ENCODE results near the gene IFNGR1. TPM values are rescaled to one million over a fixed set of nuclear protein-coding genes. Genes with fewer than 3 reads are reported as not detected.
A peak's percentile ranks its signal among the peaks of the same experiment; 100 is the strongest.

Gene IFNGR1
- total and polyA plus RNA-seq, 4 donors: 108 to 327 (median 149) TPM

DNA sequence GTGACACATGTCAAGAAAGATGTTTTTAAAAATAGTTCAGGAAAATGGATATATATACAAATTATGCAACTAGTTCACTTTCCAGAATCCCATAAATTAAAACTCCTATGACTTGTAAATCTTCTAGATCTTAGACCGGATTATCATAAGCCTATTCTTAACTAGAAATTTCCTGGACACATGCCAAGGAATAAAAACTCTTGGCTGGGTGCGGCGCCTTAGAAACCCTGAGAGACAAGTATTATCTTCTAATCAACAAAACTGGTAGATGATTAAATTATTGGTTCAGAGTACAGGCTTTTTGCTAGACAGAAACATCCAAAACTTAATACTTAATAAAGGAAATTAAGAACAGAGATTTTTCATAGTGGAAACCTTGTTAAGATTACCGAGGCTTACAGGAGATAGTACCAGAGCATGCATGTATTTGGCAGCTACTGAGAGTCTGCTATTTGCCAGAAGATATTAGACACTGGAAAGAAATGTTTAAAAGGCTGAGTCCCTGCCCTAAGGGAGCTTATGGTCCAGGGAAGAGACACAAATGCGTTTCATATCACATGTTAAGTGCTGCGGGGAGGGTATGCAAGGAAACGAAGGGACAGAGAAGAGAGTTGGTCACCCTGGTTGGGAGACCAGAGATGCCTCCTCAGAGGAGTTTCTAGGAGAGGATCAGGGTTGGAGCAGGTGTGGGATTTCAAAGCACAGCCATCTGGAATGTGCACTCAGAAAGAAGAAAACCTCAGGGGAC is 46.5 kb upstream of the IFNGR1 start:
- Histone ChIP-seq H3K9me3 (ENCODE audit: control insufficient read depth in 4 of 4, insufficient read depth in 3 of 4, low read length in 3 of 4) (no peaks in the 10 kb centered on the region), H3K4me3 (no peak overlapping the region), H3K27ac (ENCODE audit: low read depth in 1 of 2, low read length in 1 of 2) (no peak overlapping the region), H3K9ac (ENCODE audit: insufficient read depth in 1 of 2, low read length in 2 of 2) (no peak overlapping the region), H3K36me3 (ENCODE audit: control insufficient read depth in 4 of 4, insufficient read depth in 4 of 4, low read length in 4 of 4) (no peaks in the 10 kb centered on the region), H3K27me3 (ENCODE audit: control insufficient read depth in 3 of 3, insufficient read depth in 3 of 3, low read length in 2 of 3) (no peaks in the 10 kb centered on the region), H3K4me1 (ENCODE audit: control insufficient read depth in 5 of 5, insufficient read depth in 5 of 5, low read length in 5 of 5) (peaks cover 0 to 6% (median 0%) of the 10 kb centered on the region in 5 donors)
- no peak for DNase-seq
- 65 to 77% methylated on average over 7 of the region's 7 CpGs for WGBS, 2 donors
- TF ChIP-seq, protein P1, sequence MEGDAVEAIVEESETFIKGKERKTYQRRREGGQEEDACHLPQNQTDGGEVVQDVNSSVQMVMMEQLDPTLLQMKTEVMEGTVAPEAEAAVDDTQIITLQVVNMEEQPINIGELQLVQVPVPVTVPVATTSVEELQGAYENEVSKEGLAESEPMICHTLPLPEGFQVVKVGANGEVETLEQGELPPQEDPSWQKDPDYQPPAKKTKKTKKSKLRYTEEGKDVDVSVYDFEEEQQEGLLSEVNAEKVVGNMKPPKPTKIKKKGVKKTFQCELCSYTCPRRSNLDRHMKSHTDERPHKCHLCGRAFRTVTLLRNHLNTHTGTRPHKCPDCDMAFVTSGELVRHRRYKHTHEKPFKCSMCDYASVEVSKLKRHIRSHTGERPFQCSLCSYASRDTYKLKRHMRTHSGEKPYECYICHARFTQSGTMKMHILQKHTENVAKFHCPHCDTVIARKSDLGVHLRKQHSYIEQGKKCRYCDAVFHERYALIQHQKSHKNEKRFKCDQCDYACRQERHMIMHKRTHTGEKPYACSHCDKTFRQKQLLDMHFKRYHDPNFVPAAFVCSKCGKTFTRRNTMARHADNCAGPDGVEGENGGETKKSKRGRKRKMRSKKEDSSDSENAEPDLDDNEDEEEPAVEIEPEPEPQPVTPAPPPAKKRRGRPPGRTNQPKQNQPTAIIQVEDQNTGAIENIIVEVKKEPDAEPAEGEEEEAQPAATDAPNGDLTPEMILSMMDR (IDR thresholded peaks at IDR 0.05; ENCODE audit: control extremely low read depth, extremely low read depth): no peak
- no peak for ATAC-seq (ENCODE audit: insufficient read depth, low FRiP score)

DNA sequence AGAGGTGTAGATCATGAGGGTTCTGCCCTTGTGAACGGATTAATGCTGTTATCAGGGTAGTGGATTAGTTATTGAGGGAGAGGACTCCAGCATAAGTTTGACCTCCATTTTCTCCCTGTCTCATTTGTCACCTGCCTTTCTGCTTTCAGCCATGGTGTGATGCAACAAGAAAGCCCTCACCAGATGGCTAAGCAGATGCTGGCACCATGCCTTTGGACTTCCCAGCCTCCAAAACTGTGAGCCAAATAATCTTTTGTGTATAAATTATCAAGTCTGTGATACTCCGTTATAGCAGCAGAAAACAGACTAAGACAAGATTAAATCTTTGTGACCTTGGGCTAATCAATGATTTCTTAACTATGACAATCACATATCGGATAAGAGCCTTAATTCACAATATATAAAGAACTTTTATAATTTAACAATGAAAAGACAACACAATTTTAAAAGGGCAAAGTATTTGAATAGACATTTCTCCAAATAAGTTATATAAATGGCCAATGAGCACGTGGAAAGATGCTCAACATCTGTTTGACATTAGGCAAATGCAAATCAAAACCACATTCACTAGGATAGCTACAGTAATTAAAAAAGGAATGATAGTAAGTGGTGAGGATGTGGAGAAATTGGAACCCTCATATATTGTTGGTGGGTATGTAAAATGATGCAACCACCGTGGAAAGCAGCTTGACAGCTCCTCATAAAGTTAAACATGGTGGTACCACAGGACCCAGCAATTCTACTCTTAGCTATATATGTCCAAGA is 45.3 kb upstream of the IFNGR1 start:
- DNase-seq (no peak), ATAC-seq (ENCODE audit: insufficient read depth, low FRiP score) (no peak)
- Histone ChIP-seq H3K4me3 (no peak overlapping the region), H3K9ac (ENCODE audit: insufficient read depth in 1 of 2, low read length in 2 of 2) (no peak overlapping the region), H3K27me3 (ENCODE audit: control insufficient read depth in 3 of 3, insufficient read depth in 3 of 3, low read length in 2 of 3) (no peaks in the 10 kb centered on the region), H3K9me3 (ENCODE audit: control insufficient read depth in 4 of 4, insufficient read depth in 3 of 4, low read length in 3 of 4) (no peaks in the 10 kb centered on the region), H3K36me3 (ENCODE audit: control insufficient read depth in 4 of 4, insufficient read depth in 4 of 4, low read length in 4 of 4) (no peaks in the 10 kb centered on the region), H3K4me1 (ENCODE audit: control insufficient read depth in 5 of 5, insufficient read depth in 5 of 5, low read length in 5 of 5) (peaks cover 0 to 6% (median 0%) of the 10 kb centered on the region in 5 donors), H3K27ac (ENCODE audit: low read depth in 1 of 2, low read length in 1 of 2) (no peak overlapping the region)
- TF ChIP-seq, protein P1 (IDR thresholded peaks at IDR 0.05; ENCODE audit: control extremely low read depth, extremely low read depth): no peak
- 69 to 83% methylated on average over 5 of the region's 5 CpGs for WGBS, 2 donors

DNA sequence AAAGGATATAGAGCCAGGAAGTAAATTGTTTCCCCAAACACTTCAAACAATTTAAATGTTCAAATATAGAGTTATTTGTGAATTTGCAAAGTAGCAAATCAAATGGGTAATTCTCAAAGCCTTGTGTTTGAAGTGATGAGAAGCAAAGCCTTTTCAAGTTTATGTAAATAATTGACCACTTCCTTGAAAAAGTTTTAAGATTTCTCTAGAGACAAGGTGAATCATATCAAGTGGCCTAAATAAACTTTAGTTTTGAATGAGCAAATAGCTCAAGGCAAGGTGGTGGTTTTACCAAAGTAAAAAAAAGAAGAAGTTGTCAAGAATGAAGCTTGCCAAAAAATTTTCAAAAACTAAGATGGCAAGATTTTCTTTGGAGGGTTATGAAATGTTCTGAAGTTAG is 42.6 kb upstream of the IFNGR1 start:
- H3K9ac ChIP-seq (ENCODE audit: insufficient read depth in 1 of 2, low read length in 2 of 2): no peak overlapping the region
- no peaks in the 10 kb centered on the region for H3K36me3 ChIP-seq (ENCODE audit: control insufficient read depth in 4 of 4, insufficient read depth in 4 of 4, low read length in 4 of 4)
- H3K27me3 ChIP-seq (ENCODE audit: control insufficient read depth in 3 of 3, insufficient read depth in 3 of 3, low read length in 2 of 3): no peaks in the 10 kb centered on the region
- DNase-seq: no peak
- TF ChIP-seq, protein P1 (IDR thresholded peaks at IDR 0.05; ENCODE audit: control extremely low read depth, extremely low read depth): no peak
- H3K4me1 ChIP-seq (ENCODE audit: control insufficient read depth in 5 of 5, insufficient read depth in 5 of 5, low read length in 5 of 5): peaks cover 0 to 10% (median 0%) of the 10 kb centered on the region in 5 donors
- peak; percentile 21 for ATAC-seq (ENCODE audit: insufficient read depth, low FRiP score)
- no peak overlapping the region for H3K4me3 ChIP-seq
- H3K27ac ChIP-seq (ENCODE audit: low read depth in 1 of 2, low read length in 1 of 2): no peak overlapping the region
- H3K9me3 ChIP-seq (ENCODE audit: control insufficient read depth in 4 of 4, insufficient read depth in 3 of 4, low read length in 3 of 4): peaks cover 0 to 2% (median 0%) of the 10 kb centered on the region in 4 donors
